GM19452 (cell line): ENCODE results near the gene WDR88.
"Not testable (repeated sequence)": the region's sequence is repeated elsewhere in the genome, so short reads cannot be mapped to it uniquely, and the experiment has no call there.

Source experiments
- ATAC-seq: cut with Tn5 transposase; IDR thresholded peaks from one replicate; pipeline ENCODE4 v1.9.1; 2021; ENCODE audit not compliant: unreplicated experiment

Gene WDR88

DNA sequence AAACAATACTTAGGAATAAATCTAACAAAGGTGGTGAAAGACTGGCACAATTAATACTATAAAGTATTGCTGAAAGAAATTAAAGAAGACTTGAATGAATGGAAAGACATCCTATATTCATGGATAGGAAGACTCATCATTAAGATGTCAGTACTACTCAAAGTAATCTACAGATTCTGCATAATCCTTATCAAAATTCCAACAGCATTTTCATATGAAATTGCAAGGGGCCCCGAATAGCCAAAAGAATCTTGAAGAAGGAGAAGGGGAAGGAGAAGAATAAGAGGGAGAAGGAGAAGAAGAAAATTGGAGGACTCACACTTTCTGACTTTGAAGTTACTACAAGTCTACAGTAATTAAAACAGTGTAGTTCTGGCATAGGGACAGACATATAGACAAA is 36.6 kb downstream of the WDR88 start:
- ATAC-seq = no peak

DNA sequence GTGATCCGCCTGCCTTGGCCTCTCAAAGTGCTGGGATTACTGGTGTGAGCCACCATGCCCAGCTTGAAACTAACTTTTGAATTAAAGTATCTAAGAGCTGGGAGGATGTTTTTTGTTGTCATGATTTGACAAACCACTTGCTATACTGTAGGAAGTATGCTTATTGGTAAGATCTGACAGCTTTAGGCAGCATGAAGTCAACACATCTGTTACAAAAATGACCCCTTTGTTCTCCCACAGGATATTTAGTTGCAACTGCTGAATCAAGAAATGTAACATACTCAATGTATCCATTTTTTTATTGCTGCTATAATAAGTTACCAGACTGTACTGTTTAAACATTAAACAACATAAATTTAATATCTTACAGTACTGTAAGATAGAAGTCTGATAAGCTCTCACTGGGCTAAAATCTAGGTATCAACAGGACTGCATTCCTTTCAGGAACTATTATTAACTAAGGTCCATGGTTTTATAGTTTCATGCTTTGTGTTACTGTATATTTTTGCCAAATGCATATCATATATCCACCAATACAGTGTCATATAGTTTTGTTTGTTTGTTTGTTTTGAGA is 39.4 kb downstream of the WDR88 start:
- ATAC-seq = no peak

DNA sequence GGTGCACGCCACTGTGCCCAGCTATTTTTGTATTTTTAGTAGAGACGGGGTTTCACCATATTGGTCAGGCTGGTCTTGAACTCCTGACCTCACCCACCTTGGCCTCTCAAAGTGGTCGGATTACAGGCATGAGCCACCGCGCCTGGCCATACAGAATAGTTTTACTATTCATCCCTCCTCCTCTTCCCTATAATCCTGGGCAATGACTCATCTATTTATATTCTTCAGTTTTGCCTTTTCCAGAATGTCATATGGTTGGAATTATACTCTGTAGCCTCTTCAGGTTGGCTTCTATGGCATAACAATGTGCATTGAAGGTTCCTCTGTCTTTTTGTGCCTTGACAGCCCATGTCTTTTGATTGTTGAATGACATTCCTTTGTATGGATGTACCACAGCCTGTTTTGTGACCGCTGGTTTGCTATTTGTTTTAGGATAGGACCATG is 40.0 kb downstream of the WDR88 start:
- no peak for ATAC-seq

DNA sequence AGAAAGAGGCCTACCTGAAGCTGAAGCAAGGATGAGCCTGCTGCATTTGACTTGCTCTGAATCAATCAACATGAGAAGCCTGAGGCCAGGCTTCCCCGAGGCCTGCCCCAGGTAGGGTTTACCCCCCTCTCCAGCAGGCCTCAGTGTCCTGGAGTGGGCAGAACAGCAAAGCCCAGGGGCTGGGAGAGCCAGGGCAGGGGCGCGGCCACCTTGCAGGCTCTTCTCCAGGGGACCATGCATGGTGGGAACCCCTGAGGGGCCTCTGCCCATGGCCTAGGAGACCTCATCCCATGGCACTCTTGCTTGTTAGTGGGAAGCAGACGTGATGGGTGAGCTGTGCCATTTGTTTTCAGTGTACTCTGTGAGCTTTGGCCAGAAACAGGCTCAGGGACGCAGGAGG is 42.3 kb downstream of the WDR88 start:
- ATAC-seq = no peak

DNA sequence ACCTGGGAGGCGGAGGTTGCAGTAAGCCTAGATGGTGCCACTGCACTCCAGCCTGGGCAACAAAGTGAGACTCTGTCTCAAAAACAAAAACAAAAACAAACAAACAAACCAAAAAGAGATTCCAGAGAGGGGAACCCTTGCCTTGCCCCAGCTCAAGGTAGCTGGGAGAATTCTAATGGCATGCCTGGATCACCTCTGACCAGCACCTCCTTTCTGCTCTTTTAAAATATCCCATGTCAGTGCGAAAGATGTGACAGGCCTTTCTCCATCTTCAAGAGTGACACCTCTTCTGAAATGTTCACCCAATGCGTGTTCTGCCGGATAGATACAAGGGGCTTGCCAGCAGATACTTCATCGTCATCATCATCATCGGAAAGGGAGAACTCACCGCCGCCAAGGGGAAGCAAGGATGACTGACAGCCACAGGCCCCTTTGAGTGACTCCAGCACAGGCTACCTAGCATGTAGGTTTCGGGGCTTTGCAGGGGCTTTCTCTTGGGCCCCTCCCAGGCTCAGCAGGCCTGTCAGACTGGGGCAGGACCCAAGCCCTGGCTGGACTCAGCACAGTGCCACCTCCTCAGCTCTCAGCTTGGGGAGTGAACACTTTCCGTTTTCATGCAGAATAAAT is 43.4 kb downstream of the WDR88 start:
- no peak for ATAC-seq

DNA sequence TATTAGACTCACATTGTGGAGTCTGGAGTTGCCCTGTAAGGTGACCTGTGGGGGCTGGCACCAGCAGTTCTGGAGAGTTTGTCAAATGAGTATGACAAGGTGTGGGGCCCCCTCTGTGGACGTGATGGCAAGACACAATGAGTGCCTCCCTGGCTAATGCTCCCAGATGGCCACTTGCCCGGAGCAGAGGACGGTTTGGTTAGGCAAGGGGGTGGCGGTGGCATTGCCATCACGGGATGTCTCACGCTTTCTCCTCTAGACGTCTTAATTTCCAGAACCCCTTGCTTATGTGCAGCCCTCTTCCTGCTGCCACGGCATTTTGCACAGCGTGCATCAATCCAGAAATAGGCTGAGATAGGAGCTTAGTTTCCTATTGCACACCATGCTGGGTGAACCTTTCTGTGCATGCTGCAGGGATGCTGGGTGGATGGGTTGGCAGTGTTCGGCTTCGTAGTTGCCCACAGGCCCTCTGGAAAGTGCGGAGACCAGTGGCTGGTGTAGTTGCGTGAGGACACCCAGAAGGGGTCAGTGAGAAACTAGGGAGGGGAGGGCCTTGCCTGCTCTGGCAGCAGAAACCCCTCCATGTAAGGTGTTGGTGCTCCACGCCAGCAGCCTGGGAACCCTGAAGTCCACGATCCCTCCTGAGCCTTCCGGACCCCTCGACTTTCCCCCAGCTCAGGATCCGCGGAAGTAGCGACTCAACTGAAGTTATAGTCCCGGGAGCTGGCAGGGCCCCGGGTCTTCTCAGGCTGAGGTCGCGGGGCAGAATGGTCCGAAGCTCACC is 44.2 kb downstream of the WDR88 start:
- ATAC-seq = no peak

DNA sequence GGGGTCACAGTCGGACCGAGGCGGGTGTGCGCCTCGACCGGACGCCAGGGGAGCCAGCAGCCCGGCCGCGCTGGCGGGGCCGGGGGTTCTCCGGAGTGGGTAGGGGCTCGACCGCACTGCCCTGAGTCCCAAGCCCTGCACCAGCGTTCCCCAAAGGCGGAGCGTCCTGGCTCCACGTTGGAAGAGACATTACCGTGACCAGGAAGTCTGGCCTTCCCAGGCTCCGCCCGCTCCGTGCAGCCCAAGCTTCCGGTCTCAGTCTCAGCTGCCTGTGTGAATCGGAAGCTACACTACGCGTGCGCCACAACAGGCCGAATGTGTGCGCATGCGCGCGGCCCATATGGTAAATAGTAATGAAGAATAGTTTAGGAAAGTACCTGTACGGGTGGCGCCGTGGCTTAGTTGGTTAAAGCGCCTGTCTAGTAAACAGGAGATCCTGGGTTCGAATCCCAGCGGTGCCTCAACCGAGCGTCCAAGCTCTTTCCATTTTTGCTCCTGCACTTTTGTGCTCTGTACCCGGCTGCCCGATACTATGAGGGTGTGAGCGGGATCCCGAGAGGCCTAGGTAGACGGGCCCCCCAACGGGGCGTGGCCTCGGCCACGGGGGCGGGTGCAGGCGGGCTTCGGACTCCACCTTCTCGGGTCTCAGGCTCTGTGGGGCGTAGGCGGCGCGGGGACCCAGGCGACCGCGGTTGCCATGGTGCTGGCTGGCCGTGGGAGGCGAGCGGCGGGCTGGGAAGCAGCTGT is 44.9 kb downstream of the WDR88 start:
- peak; percentile 74 for ATAC-seq

DNA sequence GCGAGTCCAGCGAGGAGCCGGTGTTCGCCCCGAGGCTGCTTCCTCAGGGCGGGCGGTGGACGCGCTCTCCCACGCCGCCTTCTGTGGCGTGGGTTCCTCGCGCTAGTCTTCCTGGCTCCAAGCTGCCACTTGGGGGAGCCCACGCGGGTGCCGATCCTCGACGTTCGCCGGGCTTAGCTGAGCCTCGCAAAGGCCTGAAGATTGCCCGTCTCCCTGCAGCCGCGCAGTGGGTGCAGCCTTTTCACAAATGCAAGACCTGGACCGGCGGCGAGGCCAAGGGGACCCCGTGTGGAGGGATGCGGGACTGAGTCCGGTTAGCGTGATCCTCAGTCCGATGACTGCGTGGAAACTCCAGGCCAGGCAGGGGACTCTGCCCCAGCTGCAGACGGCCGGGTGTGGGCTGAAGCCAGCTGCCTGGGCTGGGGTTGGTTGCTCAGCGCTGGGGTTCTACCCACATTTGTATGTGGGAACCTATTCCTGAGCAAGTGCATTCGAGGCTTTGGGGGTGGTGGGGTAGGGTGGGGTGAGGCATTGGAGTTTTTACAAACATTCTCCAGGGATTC is 45.6 kb downstream of the WDR88 start:
- peak; percentile 21 for ATAC-seq

DNA sequence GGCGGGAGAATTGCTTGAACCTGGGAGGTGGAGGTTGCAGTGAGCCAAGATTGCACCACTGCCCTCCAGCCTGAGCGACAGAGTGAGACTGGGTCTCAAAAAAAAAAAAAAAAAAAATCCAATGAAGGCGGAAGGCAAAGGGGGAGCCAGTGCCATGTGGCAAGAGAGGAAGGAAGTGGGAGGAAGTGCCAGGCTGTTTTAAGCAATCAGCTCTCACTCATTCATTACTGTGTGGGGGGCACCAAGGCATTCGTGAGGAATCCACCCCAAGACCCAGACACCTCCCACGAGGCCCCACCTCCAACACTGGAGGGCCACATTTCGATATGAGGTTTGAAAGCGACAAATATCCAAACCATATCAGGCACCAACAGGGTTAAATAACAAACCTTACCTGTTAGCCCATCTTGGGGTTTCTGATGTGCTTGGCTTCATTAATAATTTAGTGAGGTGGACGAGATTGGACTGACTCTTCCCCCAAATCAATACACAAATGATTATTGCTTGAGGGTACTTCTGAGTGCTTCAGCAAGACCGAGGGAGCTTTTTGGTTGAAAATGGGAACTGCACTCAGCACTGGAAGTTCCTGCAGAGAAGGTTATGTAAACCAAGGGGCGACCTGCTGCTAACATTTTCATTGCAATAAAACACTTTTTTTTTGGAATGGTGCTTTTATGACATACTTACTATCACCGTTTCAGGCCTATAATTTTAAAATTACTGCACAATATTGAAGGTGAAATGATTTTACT is 54.7 kb downstream of the WDR88 start:
- ATAC-seq = no peak

DNA sequence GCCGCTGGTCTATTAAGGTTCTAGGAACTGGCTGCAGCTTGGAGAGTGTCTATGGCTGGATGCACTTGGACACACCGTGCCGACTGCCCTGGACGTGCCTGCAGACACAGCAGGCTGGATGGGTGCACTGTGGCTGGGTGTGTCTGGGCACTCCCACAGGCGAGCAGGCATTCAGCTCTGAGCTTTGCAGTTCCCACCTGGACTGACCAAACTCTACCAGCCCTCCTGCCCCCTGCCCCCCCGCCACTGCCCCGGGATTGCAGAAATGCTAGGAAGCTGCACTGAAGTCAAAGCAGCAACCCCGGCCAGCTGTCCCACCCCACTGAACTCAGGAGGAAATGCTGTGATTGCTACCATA is 55.2 kb downstream of the WDR88 start:
- no peak for ATAC-seq

DNA sequence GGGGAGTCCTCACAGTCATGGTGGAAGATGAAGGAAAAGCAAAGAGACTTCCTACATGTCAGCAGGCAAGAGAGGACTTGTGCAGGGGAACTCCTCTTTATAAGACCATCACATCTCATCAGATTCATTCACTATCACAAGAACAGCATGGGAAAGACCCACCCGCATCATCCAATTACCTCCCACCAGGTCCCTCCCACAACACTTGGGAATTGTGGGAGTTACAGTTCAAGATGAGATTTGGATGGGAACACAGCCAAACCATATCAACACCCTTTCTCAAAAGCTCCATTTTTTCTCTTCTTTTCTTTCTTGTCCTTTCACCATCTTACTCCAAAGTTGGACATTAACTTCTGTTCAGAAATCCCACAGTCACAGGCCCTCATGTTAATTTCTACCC is 57.5 kb downstream of the WDR88 start:
- no peak for ATAC-seq

DNA sequence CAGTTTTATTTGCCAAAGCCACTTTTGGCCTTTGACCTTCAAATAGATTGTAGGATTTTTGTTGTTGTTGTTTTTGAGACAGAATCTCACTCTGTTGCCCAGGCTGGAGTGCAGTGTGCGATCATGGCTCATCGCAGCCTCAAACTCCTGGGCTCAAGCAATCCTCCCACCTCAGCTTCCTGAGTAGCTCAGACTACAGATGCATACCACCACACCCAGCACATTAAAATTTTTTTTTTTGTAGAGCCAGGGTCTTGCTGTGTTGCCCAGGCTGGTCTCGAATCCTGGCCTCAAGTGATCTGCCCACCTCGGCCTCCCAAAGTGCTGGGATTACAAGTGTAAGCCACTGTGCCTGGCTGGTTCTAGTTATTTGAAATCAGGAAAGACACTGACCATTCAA is 59.2 kb downstream of the WDR88 start:
- ATAC-seq = not testable (repeated sequence)

DNA sequence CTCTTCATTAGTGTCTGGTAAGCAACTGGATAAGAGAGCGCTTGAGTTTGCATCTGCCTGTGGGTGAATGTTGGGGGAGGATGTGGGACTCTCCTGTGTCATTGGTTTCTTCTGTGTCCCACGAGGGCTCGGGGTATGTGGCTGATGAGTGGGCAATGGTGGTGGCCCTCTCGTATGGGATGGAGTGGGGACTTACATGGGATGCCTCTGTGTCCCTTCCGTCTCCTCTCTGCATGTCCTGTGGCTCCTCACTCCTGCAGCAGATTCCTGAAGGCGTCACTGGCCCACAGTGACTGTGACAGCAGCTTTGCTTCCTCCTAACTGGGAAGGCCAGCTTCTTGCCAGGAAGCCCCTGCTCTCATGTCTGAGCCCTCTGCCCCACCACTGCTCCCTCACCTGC is 59.6 kb downstream of the WDR88 start:
- no peak for ATAC-seq

DNA sequence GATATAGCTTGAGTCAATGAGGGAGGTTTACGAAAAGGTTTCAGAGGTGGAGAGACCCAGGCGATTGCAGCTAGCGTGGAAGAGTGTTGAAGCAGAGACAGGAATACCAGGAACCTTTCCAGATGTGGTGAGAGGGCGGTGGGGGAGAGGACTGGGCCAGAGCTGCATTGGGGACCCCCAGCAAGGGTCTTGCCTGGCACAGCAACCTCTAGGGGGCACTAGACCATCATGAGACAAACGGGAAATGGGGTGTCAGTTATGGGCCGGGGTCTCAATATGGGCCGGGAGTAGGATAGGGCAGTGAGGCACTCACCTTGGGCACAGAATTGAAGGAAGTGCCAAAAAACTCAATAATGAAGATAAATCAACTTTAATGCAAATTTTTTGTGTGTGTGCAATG is 60.1 kb downstream of the WDR88 start:
- ATAC-seq = no peak

DNA sequence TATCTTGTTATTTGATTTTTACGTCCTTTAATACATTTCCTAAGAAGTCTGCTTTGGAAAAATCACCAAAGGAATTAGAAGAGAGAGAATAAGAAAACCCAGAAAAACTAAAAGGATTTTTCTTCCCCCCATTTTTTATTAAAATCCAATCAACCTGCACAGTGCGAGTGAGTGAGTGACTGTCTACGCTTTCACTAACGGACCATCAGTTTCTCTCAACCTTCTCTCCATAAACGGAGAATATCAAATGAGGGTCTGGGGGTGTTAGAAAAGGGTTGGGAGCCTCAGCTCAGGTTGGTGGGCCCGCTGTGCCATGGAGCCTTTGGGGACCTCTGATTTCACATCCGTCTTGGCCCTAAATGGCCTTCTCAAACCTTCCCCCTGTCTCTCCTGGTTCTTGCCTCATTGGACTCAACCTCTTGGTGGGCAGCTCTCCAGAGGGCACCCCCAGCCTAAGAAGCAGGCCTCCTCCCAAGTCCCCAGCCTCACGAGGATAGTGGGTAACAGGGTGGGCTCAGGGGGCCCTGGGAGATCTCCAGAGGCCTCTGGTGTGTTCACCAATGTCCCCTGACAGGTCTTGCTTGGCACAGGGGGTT is 61.5 kb downstream of the WDR88 start:
- no peak for ATAC-seq

DNA sequence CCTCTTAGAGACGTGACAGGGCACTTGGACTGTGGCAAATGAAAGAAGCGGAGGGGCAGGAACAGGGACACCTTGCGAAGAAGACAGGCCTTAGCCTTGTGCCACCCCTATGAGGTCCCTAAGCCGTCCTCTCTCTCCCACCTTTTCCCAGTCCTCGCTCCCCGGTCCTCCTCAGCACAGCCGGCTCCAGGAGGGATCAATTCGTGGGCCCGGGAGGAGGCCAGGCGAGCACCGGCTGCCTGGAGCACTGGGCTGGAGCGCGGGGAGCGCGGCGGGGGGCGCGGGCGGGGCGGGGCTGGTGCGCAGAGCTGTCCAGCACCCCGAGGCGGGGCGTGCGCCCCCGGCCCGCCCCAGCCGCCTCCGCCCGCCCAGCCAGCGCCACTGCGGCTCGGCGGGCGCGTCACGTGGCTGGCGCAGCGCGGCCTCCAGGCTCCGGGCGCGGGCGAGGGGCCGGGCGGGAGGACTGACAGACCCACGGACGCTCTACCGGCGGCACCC is 62.0 kb downstream of the WDR88 start, which contains the start of gene LRP3:
Gene LRP3, plus strand, starts transcription at position 466 of the 498 bp plus-strand sequence. CDS start 456 bp downstream, outside the sequence.
- no peak for ATAC-seq

DNA sequence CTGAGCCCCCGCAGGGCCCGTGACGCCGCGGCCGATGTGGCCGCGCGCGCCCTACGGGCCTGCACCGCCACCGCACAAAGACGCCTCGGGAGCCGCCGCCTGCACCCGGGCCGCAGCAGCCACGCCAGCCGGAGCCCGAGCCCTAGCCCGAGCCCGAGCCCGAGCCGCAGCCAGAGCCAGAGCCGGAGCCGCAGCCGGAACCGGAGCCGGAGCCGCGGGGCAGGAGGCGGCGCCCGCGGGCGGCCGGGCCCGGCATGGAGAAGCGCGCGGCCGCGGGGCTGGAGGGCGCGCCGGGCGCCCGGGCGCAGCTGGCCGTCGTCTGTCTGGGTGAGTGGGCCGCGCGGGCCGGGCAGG is 62.6 kb downstream of the WDR88 start:
- no peak for ATAC-seq

DNA sequence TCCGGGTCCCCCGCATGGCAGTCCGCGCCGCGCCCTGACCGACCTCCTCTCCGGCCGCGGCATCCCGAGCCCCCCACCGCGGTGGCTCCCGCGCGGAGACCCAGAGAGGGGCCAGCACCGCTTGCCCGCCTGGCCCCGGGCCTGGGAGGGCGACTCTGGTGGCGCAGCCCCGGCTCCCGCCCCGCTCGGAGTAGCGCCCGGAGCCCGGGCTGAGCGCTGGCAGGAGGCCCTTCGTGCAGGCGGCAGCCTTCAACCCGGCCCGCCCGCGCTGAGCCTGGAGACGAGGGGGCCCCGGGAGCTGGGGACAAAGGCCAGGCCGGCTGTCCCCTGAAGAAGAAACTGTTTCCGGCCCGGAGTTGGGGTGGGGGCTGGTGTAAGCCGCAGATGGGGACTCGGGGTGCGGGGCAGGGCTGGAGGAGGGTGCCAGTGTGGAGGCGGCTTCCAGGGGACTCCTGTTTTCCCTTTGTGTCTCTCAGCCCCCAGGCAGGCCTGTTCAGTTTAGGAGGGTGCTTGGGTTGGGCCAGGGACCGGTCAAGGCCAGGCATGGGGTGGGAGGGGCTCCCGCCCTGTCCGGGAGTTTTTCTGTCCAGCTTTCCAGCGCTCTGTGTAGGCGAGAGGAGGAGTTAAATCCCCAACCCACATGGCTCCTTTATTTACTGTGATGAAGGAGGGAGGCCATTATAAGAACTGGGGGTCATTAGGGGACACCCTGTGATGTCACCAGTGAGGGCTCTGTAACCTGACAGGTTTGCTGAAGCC is 63.2 kb downstream of the WDR88 start:
- no peak for ATAC-seq

DNA sequence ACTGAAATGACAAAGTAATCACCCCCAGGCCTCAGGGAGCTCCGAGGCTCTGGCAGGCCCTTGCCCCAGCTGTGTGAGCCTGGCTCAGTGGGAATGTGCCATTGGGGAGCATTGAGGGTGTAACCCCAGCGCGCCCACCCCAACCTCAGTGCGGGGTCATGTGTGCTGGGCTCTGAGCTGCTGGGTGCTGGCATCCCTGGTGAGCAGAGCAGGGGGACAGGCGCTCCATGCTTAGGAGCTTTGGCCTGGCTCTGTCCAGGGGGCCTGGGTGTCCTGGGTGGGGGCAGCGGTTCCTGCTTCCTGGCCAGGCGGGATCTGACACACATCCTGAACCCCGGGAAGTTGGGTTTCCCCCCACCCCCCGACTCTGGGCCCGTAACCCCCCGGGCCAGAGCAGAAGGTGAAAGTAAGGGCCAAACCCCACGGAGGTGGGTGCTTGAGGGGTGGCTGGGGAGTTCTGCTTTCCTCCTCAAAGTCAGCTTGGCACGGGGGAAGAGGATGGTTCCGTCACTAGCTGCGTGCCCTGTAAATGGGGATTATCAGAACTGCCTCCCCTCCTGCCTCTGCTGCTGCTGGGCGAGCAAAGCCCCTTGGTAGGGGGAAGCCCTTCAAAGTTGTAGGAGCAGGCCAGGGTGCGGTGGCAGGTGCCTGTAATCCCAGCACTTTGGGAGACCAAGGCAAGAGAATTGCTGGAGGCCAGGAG is 63.9 kb downstream of the WDR88 start:
- no peak for ATAC-seq
